Thyroid gland (tissue), 4 donors: ENCODE data around the gene CEP83.
"Not testable (repeated sequence)": the region's sequence is repeated elsewhere in the genome, so short reads cannot be mapped to it uniquely, and the experiment has no call there.

Experiments used
- POLR2A ChIP-seq, 2 donors: fragments of 450-650 bp; IDR thresholded peaks; one replicate each; pipeline ENCODE4 v1.6.1; 2017; ENCODE audit warnings: antibody characterized with exemption in 2 of 2, mild to moderate bottlenecking in 2 of 2, moderate library complexity in 1 of 2
- TF ChIP-seq, protein P1 (sequence below), 6 experiments: fragments of 200-600 bp in 3 of 6; fragments of 450-650 bp in 3 of 6; sonication (generic) in 3 of 6; IDR thresholded peaks; one replicate each; pipeline ENCODE4 v1.5.1; 2016 to 2019; ENCODE audit warnings: antibody characterized with exemption in 6 of 6, mild to moderate bottlenecking in 2 of 6, inconsistent platforms in 1 of 6, moderate library complexity in 1 of 6

DNA sequence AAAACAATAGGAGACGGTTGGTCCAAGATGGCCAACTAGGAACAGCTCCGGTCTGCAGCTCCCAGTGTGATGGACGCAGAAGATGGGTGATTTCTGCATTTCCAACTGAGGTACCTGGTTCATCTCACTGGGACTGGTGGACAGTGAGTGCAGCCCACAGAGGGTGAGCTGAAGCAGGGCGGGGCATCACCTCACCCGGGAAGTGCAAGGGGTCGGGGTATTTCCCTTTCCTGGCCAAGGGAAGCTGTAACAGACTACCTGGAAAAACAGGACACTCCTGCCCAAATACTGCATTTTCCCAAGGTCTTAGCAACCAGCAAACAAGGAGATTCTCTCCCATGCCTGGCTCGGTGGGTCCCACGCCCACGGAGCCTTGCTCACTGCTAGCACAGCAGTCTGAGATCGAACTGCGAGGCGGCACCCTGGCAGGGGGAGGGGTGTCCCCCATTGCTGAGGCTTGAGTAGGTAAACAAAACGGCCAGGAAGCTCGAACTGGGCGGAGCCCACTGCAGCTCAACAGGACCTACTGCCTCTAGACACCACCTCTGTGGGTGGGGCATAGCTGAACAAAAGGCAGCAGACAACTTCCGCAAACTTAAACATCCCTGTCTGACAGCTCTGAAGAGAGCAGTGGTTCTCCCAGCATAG is 70.1 kb downstream of the CEP83 start:
- not testable (repeated sequence) for TF ChIP-seq POLR2A (IDR thresholded peaks at IDR 0.05)
- TF ChIP-seq, protein P1, sequence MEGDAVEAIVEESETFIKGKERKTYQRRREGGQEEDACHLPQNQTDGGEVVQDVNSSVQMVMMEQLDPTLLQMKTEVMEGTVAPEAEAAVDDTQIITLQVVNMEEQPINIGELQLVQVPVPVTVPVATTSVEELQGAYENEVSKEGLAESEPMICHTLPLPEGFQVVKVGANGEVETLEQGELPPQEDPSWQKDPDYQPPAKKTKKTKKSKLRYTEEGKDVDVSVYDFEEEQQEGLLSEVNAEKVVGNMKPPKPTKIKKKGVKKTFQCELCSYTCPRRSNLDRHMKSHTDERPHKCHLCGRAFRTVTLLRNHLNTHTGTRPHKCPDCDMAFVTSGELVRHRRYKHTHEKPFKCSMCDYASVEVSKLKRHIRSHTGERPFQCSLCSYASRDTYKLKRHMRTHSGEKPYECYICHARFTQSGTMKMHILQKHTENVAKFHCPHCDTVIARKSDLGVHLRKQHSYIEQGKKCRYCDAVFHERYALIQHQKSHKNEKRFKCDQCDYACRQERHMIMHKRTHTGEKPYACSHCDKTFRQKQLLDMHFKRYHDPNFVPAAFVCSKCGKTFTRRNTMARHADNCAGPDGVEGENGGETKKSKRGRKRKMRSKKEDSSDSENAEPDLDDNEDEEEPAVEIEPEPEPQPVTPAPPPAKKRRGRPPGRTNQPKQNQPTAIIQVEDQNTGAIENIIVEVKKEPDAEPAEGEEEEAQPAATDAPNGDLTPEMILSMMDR (IDR thresholded peaks at IDR 0.05): not testable (repeated sequence)
